ENCODE results near the gene ADIPOR2.

DNA sequence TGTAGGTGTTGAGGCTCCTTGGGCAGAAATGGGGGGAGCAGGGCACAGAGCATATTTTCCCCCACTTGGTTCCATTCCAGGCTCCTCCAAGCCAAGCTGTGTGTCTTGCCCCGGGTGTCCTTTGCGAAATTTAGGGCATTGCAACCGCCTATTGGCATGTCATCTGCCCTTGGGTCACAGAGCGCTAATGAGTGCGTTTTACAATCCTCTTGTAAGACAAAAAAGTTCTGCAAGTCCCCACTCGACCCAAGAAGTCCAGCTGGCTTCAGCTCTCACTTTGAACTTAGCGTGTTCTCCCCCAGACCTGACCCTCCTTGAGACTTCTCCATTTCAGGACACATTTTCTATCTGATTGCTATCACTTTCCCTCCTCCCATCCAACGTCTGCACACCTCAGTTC is 123.4 kb downstream of the ADIPOR2 start:
- TF ChIP-seq, protein P1, sequence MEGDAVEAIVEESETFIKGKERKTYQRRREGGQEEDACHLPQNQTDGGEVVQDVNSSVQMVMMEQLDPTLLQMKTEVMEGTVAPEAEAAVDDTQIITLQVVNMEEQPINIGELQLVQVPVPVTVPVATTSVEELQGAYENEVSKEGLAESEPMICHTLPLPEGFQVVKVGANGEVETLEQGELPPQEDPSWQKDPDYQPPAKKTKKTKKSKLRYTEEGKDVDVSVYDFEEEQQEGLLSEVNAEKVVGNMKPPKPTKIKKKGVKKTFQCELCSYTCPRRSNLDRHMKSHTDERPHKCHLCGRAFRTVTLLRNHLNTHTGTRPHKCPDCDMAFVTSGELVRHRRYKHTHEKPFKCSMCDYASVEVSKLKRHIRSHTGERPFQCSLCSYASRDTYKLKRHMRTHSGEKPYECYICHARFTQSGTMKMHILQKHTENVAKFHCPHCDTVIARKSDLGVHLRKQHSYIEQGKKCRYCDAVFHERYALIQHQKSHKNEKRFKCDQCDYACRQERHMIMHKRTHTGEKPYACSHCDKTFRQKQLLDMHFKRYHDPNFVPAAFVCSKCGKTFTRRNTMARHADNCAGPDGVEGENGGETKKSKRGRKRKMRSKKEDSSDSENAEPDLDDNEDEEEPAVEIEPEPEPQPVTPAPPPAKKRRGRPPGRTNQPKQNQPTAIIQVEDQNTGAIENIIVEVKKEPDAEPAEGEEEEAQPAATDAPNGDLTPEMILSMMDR (conservative IDR thresholded peaks at IDR 0.05; ENCODE audit: low read depth, low read length) = no peak
- TF ChIP-seq POLR2A (IDR thresholded peaks at IDR 0.05; ENCODE audit: low read depth, low read length) (no peak), RCOR1 (IDR thresholded peaks at IDR 0.05; ENCODE audit: insufficient replicate concordance, low read length) (no peak), CEBPB (IDR thresholded peaks at IDR 0.05; ENCODE audit: low read depth, low read length) (no peak), SMC3 (IDR thresholded peaks at IDR 0.05; ENCODE audit: low read depth, low read length) (no peak)
- TF ChIP-seq, protein P2, sequence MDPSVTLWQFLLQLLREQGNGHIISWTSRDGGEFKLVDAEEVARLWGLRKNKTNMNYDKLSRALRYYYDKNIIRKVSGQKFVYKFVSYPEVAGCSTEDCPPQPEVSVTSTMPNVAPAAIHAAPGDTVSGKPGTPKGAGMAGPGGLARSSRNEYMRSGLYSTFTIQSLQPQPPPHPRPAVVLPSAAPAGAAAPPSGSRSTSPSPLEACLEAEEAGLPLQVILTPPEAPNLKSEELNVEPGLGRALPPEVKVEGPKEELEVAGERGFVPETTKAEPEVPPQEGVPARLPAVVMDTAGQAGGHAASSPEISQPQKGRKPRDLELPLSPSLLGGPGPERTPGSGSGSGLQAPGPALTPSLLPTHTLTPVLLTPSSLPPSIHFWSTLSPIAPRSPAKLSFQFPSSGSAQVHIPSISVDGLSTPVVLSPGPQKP (IDR thresholded peaks at IDR 0.05; ENCODE audit: borderline replicate concordance, low read depth, low read length) = no peak
- TF ChIP-seq, protein P3, sequence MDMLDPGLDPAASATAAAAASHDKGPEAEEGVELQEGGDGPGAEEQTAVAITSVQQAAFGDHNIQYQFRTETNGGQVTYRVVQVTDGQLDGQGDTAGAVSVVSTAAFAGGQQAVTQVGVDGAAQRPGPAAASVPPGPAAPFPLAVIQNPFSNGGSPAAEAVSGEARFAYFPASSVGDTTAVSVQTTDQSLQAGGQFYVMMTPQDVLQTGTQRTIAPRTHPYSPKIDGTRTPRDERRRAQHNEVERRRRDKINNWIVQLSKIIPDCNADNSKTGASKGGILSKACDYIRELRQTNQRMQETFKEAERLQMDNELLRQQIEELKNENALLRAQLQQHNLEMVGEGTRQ (IDR thresholded peaks at IDR 0.05; ENCODE audit: low read depth, low read length) = no peak
